GM19452 (cell line): ENCODE measurements around the gene C12orf43.

Experiments
- ATAC-seq: cut with Tn5 transposase; IDR thresholded peaks from one replicate; pipeline ENCODE4 v1.9.1; 2021; ENCODE audit not compliant: unreplicated experiment

The C12orf43 gene

GRCh38 chr12:120979862-120980696 lies 36.2 kb downstream of the C12orf43 start:
- no peak for ATAC-seq

- no peak for ATAC-seq
Observed at GRCh38 chr12:120979220-120979861, 36.9 kb downstream of the C12orf43 start.

GRCh38 chr12:120978296-120979219 lies 37.7 kb downstream of the C12orf43 start, which contains the start of gene HNF1A:
HNF1A (plus strand) TSS chr12:120978543; CDS start chr12:120978769, 226 bp downstream.
- ATAC-seq, result no peak

GRCh38 chr12:120977531-120978295 lies 38.6 kb downstream of the C12orf43 start:
- no peak for ATAC-seq

GRCh38 chr12:120972870-120973543 lies 43.3 kb downstream of the C12orf43 start:
- ATAC-seq, result no peak

GRCh38 chr12:120971299-120972180 lies 44.7 kb downstream of the C12orf43 start:
- ATAC-seq, result no peak

GRCh38 chr12:120970310-120970709 lies 46.0 kb downstream of the C12orf43 start:
- no peak for ATAC-seq

- no peak for ATAC-seq
Observed at GRCh38 chr12:120965534-120966091, 50.7 kb downstream of the C12orf43 start.

- ATAC-seq, result no peak
Observed at GRCh38 chr12:120964298-120964697, 52.0 kb downstream of the C12orf43 start.

GRCh38 chr12:120962532-120963020 lies 53.7 kb downstream of the C12orf43 start:
- no peak for ATAC-seq

GRCh38 chr12:120961604-120962531 lies 54.4 kb downstream of the C12orf43 start:
- no peak for ATAC-seq

GRCh38 chr12:120960657-120961056 lies 55.6 kb downstream of the C12orf43 start:
- no peak for ATAC-seq

- ATAC-seq, result no peak
Observed at GRCh38 chr12:120959111-120959878, 57.0 kb downstream of the C12orf43 start.

- ATAC-seq, result no peak
Observed at GRCh38 chr12:120956579-120957300, 59.5 kb downstream of the C12orf43 start.

- ATAC-seq, result no peak
Observed at GRCh38 chr12:120955232-120955631, 61.1 kb downstream of the C12orf43 start.

GRCh38 chr12:120950807-120951206 lies 65.5 kb downstream of the C12orf43 start:
- no peak for ATAC-seq
